Endothelial cell of umbilical vein (primary cell): ENCODE results near the gene OR52E1.

Experiments used
- EZH2 ChIP-seq: IDR thresholded peaks from 2 replicates; pipeline ENCODE4 v1.6.1; 2012; ENCODE audit warnings: borderline replicate concordance, low read depth, mild to moderate bottlenecking, moderate library complexity, low read length, inconsistent platforms; ENCODE audit not compliant: severe bottlenecking
- FOS ChIP-seq: IDR thresholded peaks from 2 replicates; pipeline ENCODE4 v1.6.1; 2011; ENCODE audit warnings: mild to moderate bottlenecking, low read length, moderate library complexity, borderline replicate concordance; ENCODE audit not compliant: insufficient read depth
- GATA2 ChIP-seq: IDR thresholded peaks from 2 replicates; pipeline ENCODE4 v1.7.0; 2011; ENCODE audit warnings: low read depth, mild to moderate bottlenecking, moderate library complexity, mixed read lengths, low read length; ENCODE audit not compliant: insufficient read length, insufficient read depth
- JUN ChIP-seq: IDR thresholded peaks from 2 replicates; pipeline ENCODE4 v1.6.1; 2011; ENCODE audit warnings: borderline replicate concordance, low read depth; ENCODE audit not compliant: insufficient read length, insufficient read depth
- MYC ChIP-seq: IDR thresholded peaks from one replicate; pipeline ENCODE4 v1.6.1; 2011; ENCODE audit warnings: mild to moderate bottlenecking, low read depth, low read length
- POLR2A ChIP-seq: IDR thresholded peaks from 2 replicates; pipeline ENCODE4 v1.6.1; 2012; ENCODE audit warnings: low read depth, mild to moderate bottlenecking, control low read depth, low read length
- POLR2AphosphoS5 ChIP-seq: IDR thresholded peaks from 2 replicates; pipeline ENCODE4 v1.6.1; 2012; ENCODE audit warnings: low read depth, mild to moderate bottlenecking, control low read depth, low read length, moderate library complexity; ENCODE audit not compliant: insufficient read depth
- TF ChIP-seq, protein P1 (sequence below), 2 donors: IDR thresholded peaks; 1 replicate in 1 of 2; 2 replicates in 1 of 2; pipeline ENCODE4 v1.5.1; 2011; ENCODE audit warnings: low read length in 2 of 2, mild to moderate bottlenecking in 2 of 2, moderate library complexity in 2 of 2, control low read depth in 1 of 2, inconsistent platforms in 1 of 2, low read depth in 1 of 2; ENCODE audit not compliant: insufficient read depth in 1 of 2; ENCODE audit errors: extremely low read depth in 1 of 2
- TF ChIP-seq, protein P2 (sequence below): IDR thresholded peaks from 2 replicates; pipeline ENCODE4 v1.6.1; 2011; ENCODE audit not compliant: insufficient read depth, insufficient read length

DNA sequence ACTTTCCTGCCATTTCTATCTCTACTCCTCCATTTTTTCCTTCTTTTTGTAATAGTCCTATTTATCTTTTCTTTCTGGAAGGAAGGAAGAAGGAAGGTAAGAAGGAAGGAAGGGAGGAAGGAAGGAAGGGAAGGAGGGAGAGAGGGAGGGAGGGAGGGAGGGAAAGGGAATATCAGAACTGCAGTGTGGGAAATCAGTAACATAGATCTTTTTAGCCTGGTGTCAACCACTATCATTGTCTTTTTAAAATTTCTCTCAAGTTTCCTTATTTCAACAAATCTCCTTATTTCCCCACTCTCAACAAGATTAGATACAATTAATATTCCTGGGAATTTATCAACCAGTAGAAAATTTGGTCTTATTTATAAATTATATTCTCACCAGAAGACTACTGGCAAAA lies 33.7 kb downstream of the OR52E1 start:
- TF ChIP-seq, protein P1, sequence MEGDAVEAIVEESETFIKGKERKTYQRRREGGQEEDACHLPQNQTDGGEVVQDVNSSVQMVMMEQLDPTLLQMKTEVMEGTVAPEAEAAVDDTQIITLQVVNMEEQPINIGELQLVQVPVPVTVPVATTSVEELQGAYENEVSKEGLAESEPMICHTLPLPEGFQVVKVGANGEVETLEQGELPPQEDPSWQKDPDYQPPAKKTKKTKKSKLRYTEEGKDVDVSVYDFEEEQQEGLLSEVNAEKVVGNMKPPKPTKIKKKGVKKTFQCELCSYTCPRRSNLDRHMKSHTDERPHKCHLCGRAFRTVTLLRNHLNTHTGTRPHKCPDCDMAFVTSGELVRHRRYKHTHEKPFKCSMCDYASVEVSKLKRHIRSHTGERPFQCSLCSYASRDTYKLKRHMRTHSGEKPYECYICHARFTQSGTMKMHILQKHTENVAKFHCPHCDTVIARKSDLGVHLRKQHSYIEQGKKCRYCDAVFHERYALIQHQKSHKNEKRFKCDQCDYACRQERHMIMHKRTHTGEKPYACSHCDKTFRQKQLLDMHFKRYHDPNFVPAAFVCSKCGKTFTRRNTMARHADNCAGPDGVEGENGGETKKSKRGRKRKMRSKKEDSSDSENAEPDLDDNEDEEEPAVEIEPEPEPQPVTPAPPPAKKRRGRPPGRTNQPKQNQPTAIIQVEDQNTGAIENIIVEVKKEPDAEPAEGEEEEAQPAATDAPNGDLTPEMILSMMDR (IDR thresholded peaks at IDR 0.05; ENCODE audit: extremely low read depth in 1 of 2, insufficient read depth in 1 of 2, low read depth in 1 of 2, low read length in 2 of 2): no peak
- TF ChIP-seq EZH2: no peak
- TF ChIP-seq POLR2A: no peak
- no peak for TF ChIP-seq MYC
- TF ChIP-seq POLR2AphosphoS5: no peak
- TF ChIP-seq GATA2: no peak
- TF ChIP-seq, protein P2, sequence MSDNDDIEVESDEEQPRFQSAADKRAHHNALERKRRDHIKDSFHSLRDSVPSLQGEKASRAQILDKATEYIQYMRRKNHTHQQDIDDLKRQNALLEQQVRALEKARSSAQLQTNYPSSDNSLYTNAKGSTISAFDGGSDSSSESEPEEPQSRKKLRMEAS: no peak
- TF ChIP-seq FOS: no peak
- no peak for TF ChIP-seq JUN
